GM23338 (cell line): ENCODE measurements around the gene DPP10. TPM values are rescaled to one million over a fixed set of nuclear protein-coding genes. Genes with fewer than 3 reads are reported as not detected.
A peak's percentile ranks its signal among the peaks of the same experiment; 100 is the strongest.

ENCODE experiments used
- ATAC-seq: fragments of 200-7000 bp; cut with Tn5 transposase; 3 replicates; pipeline ENCODE4 v1.9.1; 2020
- DNase-seq: peaks from one replicate; pipeline ENCODE4 v3.0.0-alpha.2; 2015; ENCODE audit warnings: low spot score
- H2AFZ ChIP-seq: fragments of 200-600 bp; sonication (generic); 2 replicates; pipeline ENCODE4 v1.8.0; 2016; ENCODE audit warnings: antibody characterized with exemption, mild to moderate bottlenecking, moderate library complexity
- H3F3A ChIP-seq: fragments of 200-600 bp; sonication (generic); replicated peaks from 2 replicates; pipeline ENCODE4 v1.8.0; 2017; ENCODE audit warnings: antibody characterized with exemption, mixed run types, low read depth
- H3K27ac ChIP-seq: fragments of 200-600 bp; sonication (generic); 2 replicates; pipeline ENCODE4 v1.6.1; 2016; ENCODE audit warnings: low read depth
- H3K27me3 ChIP-seq: fragments of 200-600 bp; sonication (generic); 2 replicates; pipeline ENCODE4 v1.8.0; 2016; ENCODE audit warnings: mild to moderate bottlenecking, mixed run types, moderate library complexity; ENCODE audit not compliant: insufficient read depth
- H3K36me3 ChIP-seq: fragments of 200-600 bp; sonication (generic); 2 replicates; pipeline ENCODE4 v1.8.0; 2016; ENCODE audit warnings: mild to moderate bottlenecking; ENCODE audit not compliant: insufficient read depth
- H3K4me1 ChIP-seq: fragments of 200-600 bp; sonication (generic); 2 replicates; pipeline ENCODE4 v1.8.0; 2016; ENCODE audit warnings: mild to moderate bottlenecking, moderate library complexity; ENCODE audit not compliant: insufficient read depth
- H3K4me2 ChIP-seq: fragments of 200-600 bp; sonication (generic); 2 replicates; pipeline ENCODE4 v1.7.1; 2017; ENCODE audit warnings: mixed run types
- H3K4me3 ChIP-seq: fragments of 200-600 bp; sonication (generic); 2 replicates; pipeline ENCODE4 v1.6.1; 2016; ENCODE audit warnings: mixed run types
- H3K79me2 ChIP-seq: fragments of 200-600 bp; sonication (generic); replicated peaks from 2 replicates; pipeline ENCODE4 v1.8.0; 2017; ENCODE audit warnings: mild to moderate bottlenecking; ENCODE audit not compliant: insufficient read depth
- H3K9me2 ChIP-seq: fragments of 200-600 bp; sonication (generic); 2 replicates; pipeline ENCODE4 v1.8.0; 2017; ENCODE audit not compliant: insufficient read depth
- H4K20me1 ChIP-seq: fragments of 200-600 bp; sonication (generic); replicated peaks from 2 replicates; pipeline ENCODE4 v1.8.0; 2017; ENCODE audit warnings: mild to moderate bottlenecking; ENCODE audit not compliant: insufficient read depth
- H3K27ac Mint-ChIP-seq: 2 replicates; pipeline ENCODE4 v1.8.0; 2020; ENCODE audit warnings: inconsistent platforms, mild to moderate bottlenecking, moderate library complexity, mixed read lengths
- H3K27me3 Mint-ChIP-seq: 3 replicates; pipeline ENCODE4 v1.8.0; 2022; ENCODE audit warnings: low read depth, mild to moderate bottlenecking, moderate library complexity, mixed read lengths, inconsistent platforms; ENCODE audit not compliant: insufficient read depth, poor library complexity
- H3K36me3 Mint-ChIP-seq: 3 replicates; pipeline ENCODE4 v1.8.0; 2021; ENCODE audit warnings: low read depth, mild to moderate bottlenecking, inconsistent platforms, moderate library complexity, mixed read lengths
- H3K4me1 Mint-ChIP-seq: 3 replicates; pipeline ENCODE4 v1.8.0; 2020; ENCODE audit warnings: mild to moderate bottlenecking, inconsistent platforms, mixed read lengths
- H3K4me3 Mint-ChIP-seq: 3 replicates; pipeline ENCODE4 v1.8.0; 2021; ENCODE audit warnings: moderate library complexity, mild to moderate bottlenecking, inconsistent platforms, mixed read lengths
- H3K9me3 Mint-ChIP-seq: 3 replicates; pipeline ENCODE4 v1.8.0; 2020; ENCODE audit warnings: moderate library complexity, mild to moderate bottlenecking, inconsistent platforms, mixed read lengths
- CREB1 ChIP-seq: fragments of 250-450 bp; sonication (Bioruptor Pico); IDR thresholded peaks from 2 replicates; pipeline ENCODE4 v1.5.0; 2020; ENCODE audit warnings: low read depth, mild to moderate bottlenecking, moderate library complexity
- EZH2 ChIP-seq: fragments of 200-600 bp; sonication (generic); IDR thresholded peaks from one replicate; pipeline ENCODE4 v1.8.0; 2017; ENCODE audit warnings: antibody characterized with exemption, mild to moderate bottlenecking, low read depth; ENCODE audit not compliant: unreplicated experiment
- EZH2phosphoT487 ChIP-seq: fragments of 200-600 bp; sonication (generic); IDR thresholded peaks from one replicate; pipeline ENCODE4 v1.8.1; 2018; ENCODE audit warnings: antibody characterized with exemption; ENCODE audit not compliant: unreplicated experiment
- JUNB ChIP-seq: IDR thresholded peaks from one replicate; pipeline ENCODE4 v1.6.1; 2016; ENCODE audit warnings: antibody characterized with exemption; ENCODE audit not compliant: unreplicated experiment
- NANOG ChIP-seq: IDR thresholded peaks from 2 replicates; pipeline ENCODE4 v1.6.1; 2016; ENCODE audit warnings: antibody characterized with exemption, borderline replicate concordance
- POLR2AphosphoS5 ChIP-seq: IDR thresholded peaks from 2 replicates; pipeline ENCODE4 v1.6.1; 2016; ENCODE audit warnings: antibody characterized with exemption, low read depth
- STAT1 ChIP-seq: IDR thresholded peaks from one replicate; pipeline ENCODE4 v1.6.1; 2016; ENCODE audit warnings: antibody characterized with exemption; ENCODE audit not compliant: unreplicated experiment
- ZNF114 ChIP-seq: fragments of 250-450 bp; sonication (Bioruptor Pico); IDR thresholded peaks from 2 replicates; pipeline ENCODE4 v1.5.0; 2020; ENCODE audit warnings: mild to moderate bottlenecking, moderate library complexity
- ZNF331 ChIP-seq: fragments of 250-450 bp; sonication (Bioruptor Pico); IDR thresholded peaks from 2 replicates; pipeline ENCODE4 v1.5.0; 2020; ENCODE audit warnings: low read depth, mild to moderate bottlenecking, moderate library complexity
- polyA plus RNA-seq: library from polyadenylated mRNA; unstranded; fragments of >200 nt; fragmentation: Nextera tagmentation; extraction: Ambion mirVana; gene quantifications from 2 replicates; pipeline ENCODE4 v1.2.1, GENCODE V29; 2016
- total RNA-seq: library from RNA; depleted of rRNA; stranded (reverse); fragments of >200 nt; shearing (Covaris generic); gene quantifications from 2 replicates; pipeline ENCODE4 v1.2.3, GENCODE V29; 2014
- TF ChIP-seq, protein P1 (sequence below): IDR thresholded peaks from 2 replicates; pipeline ENCODE4 v1.6.1; 2016; ENCODE audit warnings: antibody characterized with exemption
- TF ChIP-seq, protein P2 (sequence below), 2 experiments: fragments of 200-600 bp in 1 of 2; sonication (generic) in 1 of 2; conservative IDR thresholded peaks; 2 replicates each; pipeline versions ENCODE4 v1.5.1 to v1.6.1; 2016 to 2017; ENCODE audit warnings: antibody characterized with exemption in 2 of 2, low read depth in 2 of 2, mild to moderate bottlenecking in 2 of 2, moderate library complexity in 1 of 2
- TF ChIP-seq, protein P3 (sequence below): IDR thresholded peaks from one replicate; pipeline ENCODE4 v1.6.1; 2018; ENCODE audit warnings: antibody characterized with exemption; ENCODE audit not compliant: unreplicated experiment
- TF ChIP-seq, protein P4 (sequence below): fragments of 250-450 bp; sonication (Bioruptor Pico); IDR thresholded peaks from 2 replicates; pipeline ENCODE4 v1.5.0; 2020; ENCODE audit warnings: mild to moderate bottlenecking, moderate library complexity

DPP10 gene
- total and polyA plus RNA-seq, 2 experiments from 2014 or later, result 3.6 to 14.8 TPM

DNA sequence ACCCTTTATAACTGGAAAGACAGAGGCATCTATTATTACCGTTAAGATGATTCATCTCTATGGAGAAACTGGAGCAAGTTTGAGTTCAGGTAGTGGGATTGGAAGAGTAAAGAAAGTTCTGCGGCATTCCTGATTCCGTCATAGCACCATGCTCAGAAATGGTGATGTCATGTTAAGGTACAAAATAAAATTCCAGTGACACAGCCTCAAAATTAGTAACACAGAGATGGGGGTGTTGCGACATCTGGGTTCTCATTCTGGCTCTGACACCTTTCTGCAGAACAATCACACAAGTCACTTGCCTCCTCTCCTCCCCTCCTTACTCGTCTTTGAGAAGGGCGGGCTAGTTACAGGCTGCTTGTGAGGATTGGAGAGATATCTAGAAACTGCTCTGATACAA is 105.7 kb downstream of the DPP10 start:
- no peak for ATAC-seq
- H3K4me1 ChIP-seq, result no peaks in the 10 kb centered on the region
- H3K4me2 ChIP-seq, result no peak overlapping the region
- H2AFZ ChIP-seq, result peak overlapping the region; percentile 66; the same call in 1 of the 2 replicates
- Mint-ChIP-seq H3K27me3 (peaks cover 4% of the 10 kb centered on the region), H3K4me1 (peaks cover 8% of the 10 kb centered on the region; the same call in 2 of the 3 replicates), H3K27ac (no peak overlapping the region), H3K9me3 (peaks cover 6% of the 10 kb centered on the region), H3K36me3 (no peaks in the 10 kb centered on the region), H3K4me3 (no peak overlapping the region)
- DNase-seq, result no peak
- H3K4me3 ChIP-seq, result no peak overlapping the region
- no peaks in the 10 kb centered on the region for H3K79me2 ChIP-seq
- no peak overlapping the region for H3K27ac ChIP-seq
- no peaks in the 10 kb centered on the region for H3K9me2 ChIP-seq
- H4K20me1 ChIP-seq, result no peaks in the 10 kb centered on the region
- H3K36me3 ChIP-seq, result no peaks in the 10 kb centered on the region
- no peaks in the 10 kb centered on the region for H3F3A ChIP-seq
- H3K27me3 ChIP-seq, result no peaks in the 10 kb centered on the region
- no peak for TF ChIP-seq EZH2phosphoT487
- no peak for TF ChIP-seq EZH2
- TF ChIP-seq POLR2AphosphoS5, result no peak
- TF ChIP-seq, protein P1, sequence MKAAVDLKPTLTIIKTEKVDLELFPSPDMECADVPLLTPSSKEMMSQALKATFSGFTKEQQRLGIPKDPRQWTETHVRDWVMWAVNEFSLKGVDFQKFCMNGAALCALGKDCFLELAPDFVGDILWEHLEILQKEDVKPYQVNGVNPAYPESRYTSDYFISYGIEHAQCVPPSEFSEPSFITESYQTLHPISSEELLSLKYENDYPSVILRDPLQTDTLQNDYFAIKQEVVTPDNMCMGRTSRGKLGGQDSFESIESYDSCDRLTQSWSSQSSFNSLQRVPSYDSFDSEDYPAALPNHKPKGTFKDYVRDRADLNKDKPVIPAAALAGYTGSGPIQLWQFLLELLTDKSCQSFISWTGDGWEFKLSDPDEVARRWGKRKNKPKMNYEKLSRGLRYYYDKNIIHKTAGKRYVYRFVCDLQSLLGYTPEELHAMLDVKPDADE, result no peak
- TF ChIP-seq CREB1 (CRISPR knock-in tag), result no peak
- no peak for TF ChIP-seq ZNF331 (CRISPR knock-in tag)
- no peak for TF ChIP-seq ZNF114 (CRISPR knock-in tag)
- TF ChIP-seq, protein P2, sequence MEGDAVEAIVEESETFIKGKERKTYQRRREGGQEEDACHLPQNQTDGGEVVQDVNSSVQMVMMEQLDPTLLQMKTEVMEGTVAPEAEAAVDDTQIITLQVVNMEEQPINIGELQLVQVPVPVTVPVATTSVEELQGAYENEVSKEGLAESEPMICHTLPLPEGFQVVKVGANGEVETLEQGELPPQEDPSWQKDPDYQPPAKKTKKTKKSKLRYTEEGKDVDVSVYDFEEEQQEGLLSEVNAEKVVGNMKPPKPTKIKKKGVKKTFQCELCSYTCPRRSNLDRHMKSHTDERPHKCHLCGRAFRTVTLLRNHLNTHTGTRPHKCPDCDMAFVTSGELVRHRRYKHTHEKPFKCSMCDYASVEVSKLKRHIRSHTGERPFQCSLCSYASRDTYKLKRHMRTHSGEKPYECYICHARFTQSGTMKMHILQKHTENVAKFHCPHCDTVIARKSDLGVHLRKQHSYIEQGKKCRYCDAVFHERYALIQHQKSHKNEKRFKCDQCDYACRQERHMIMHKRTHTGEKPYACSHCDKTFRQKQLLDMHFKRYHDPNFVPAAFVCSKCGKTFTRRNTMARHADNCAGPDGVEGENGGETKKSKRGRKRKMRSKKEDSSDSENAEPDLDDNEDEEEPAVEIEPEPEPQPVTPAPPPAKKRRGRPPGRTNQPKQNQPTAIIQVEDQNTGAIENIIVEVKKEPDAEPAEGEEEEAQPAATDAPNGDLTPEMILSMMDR (conservative IDR thresholded peaks at IDR 0.05; ENCODE audit: low read depth in 2 of 2), result no peak
- TF ChIP-seq NANOG, result no peak
- TF ChIP-seq, protein P3, sequence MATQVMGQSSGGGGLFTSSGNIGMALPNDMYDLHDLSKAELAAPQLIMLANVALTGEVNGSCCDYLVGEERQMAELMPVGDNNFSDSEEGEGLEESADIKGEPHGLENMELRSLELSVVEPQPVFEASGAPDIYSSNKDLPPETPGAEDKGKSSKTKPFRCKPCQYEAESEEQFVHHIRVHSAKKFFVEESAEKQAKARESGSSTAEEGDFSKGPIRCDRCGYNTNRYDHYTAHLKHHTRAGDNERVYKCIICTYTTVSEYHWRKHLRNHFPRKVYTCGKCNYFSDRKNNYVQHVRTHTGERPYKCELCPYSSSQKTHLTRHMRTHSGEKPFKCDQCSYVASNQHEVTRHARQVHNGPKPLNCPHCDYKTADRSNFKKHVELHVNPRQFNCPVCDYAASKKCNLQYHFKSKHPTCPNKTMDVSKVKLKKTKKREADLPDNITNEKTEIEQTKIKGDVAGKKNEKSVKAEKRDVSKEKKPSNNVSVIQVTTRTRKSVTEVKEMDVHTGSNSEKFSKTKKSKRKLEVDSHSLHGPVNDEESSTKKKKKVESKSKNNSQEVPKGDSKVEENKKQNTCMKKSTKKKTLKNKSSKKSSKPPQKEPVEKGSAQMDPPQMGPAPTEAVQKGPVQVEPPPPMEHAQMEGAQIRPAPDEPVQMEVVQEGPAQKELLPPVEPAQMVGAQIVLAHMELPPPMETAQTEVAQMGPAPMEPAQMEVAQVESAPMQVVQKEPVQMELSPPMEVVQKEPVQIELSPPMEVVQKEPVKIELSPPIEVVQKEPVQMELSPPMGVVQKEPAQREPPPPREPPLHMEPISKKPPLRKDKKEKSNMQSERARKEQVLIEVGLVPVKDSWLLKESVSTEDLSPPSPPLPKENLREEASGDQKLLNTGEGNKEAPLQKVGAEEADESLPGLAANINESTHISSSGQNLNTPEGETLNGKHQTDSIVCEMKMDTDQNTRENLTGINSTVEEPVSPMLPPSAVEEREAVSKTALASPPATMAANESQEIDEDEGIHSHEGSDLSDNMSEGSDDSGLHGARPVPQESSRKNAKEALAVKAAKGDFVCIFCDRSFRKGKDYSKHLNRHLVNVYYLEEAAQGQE, result no peak
- TF ChIP-seq STAT1, result no peak
- TF ChIP-seq, protein P4, sequence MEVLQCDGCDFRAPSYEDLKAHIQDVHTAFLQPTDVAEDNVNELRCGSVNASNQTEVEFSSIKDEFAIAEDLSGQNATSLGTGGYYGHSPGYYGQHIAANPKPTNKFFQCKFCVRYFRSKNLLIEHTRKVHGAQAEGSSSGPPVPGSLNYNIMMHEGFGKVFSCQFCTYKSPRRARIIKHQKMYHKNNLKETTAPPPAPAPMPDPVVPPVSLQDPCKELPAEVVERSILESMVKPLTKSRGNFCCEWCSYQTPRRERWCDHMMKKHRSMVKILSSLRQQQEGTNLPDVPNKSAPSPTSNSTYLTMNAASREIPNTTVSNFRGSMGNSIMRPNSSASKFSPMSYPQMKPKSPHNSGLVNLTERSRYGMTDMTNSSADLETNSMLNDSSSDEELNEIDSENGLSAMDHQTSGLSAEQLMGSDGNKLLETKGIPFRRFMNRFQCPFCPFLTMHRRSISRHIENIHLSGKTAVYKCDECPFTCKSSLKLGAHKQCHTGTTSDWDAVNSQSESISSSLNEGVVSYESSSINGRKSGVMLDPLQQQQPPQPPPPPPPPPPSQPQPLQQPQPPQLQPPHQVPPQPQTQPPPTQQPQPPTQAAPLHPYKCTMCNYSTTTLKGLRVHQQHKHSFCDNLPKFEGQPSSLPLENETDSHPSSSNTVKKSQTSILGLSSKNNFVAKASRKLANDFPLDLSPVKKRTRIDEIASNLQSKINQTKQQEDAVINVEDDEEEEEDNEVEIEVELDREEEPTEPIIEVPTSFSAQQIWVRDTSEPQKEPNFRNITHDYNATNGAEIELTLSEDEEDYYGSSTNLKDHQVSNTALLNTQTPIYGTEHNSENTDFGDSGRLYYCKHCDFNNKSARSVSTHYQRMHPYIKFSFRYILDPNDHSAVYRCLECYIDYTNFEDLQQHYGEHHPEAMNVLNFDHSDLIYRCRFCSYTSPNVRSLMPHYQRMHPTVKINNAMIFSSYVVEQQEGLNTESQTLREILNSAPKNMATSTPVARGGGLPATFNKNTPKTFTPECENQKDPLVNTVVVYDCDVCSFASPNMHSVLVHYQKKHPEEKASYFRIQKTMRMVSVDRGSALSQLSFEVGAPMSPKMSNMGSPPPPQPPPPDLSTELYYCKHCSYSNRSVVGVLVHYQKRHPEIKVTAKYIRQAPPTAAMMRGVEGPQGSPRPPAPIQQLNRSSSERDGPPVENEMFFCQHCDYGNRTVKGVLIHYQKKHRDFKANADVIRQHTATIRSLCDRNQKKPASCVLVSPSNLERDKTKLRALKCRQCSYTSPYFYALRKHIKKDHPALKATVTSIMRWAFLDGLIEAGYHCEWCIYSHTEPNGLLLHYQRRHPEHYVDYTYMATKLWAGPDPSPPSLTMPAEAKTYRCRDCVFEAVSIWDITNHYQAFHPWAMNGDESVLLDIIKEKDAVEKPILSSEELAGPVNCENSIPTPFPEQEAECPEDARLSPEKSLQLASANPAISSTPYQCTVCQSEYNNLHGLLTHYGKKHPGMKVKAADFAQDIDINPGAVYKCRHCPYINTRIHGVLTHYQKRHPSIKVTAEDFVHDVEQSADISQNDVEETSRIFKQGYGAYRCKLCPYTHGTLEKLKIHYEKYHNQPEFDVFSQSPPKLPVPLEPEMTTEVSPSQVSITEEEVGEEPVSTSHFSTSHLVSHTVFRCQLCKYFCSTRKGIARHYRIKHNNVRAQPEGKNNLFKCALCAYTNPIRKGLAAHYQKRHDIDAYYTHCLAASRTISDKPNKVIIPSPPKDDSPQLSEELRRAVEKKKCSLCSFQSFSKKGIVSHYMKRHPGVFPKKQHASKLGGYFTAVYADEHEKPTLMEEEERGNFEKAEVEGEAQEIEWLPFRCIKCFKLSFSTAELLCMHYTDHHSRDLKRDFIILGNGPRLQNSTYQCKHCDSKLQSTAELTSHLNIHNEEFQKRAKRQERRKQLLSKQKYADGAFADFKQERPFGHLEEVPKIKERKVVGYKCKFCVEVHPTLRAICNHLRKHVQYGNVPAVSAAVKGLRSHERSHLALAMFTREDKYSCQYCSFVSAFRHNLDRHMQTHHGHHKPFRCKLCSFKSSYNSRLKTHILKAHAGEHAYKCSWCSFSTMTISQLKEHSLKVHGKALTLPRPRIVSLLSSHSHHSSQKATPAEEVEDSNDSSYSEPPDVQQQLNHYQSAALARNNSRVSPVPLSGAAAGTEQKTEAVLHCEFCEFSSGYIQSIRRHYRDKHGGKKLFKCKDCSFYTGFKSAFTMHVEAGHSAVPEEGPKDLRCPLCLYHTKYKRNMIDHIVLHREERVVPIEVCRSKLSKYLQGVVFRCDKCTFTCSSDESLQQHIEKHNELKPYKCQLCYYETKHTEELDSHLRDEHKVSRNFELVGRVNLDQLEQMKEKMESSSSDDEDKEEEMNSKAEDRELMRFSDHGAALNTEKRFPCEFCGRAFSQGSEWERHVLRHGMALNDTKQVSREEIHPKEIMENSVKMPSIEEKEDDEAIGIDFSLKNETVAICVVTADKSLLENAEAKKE (CRISPR knock-in tag), result no peak
- TF ChIP-seq JUNB, result no peak
